Activated CD8-positive, alpha-beta T cell treated with anti-CD3 and anti-CD28 coated beads, Interleukin-2, amount 10 ng/mL, durations not matched to agents 7 days and 5 days (primary cell): Measurements from ENCODE around the gene SLC7A6. TPM values are rescaled to one million over a fixed set of nuclear protein-coding genes. Genes with fewer than 3 reads are reported as not detected.

Source experiments
- ATAC-seq: fragments of 150-1000 bp; cut with Tn5 transposase; one replicate; pipeline ENCODE4 v1.10.0; 2021; ENCODE audit warnings: moderate library complexity
- CTCF ChIA-PET: fragments of 350-600 bp; sonication (Branson Sonifier 250); formaldehyde crosslinking; loops from one replicate; lab custom pipeline; 2021; ENCODE audit warnings: antibody characterized with exemption; lab: Charles Lee
- POLR2A ChIA-PET: fragments of 350-600 bp; sonication (Branson Sonifier 250); formaldehyde crosslinking; loops from one replicate; lab custom pipeline; 2021; ENCODE audit warnings: antibody characterized with exemption; lab: Charles Lee
- DNase-seq: peaks from one replicate; pipeline ENCODE4 v3.0.0-alpha.2; 2020
- H3K27ac Mint-ChIP-seq: one replicate; pipeline ENCODE4 v1.8.0; 2021; ENCODE audit warnings: mild to moderate bottlenecking, mixed read lengths
- H3K27me3 Mint-ChIP-seq: one replicate; pipeline ENCODE4 v1.8.0; 2021; ENCODE audit warnings: low read depth, mixed read lengths
- H3K36me3 Mint-ChIP-seq: one replicate; pipeline ENCODE4 v1.8.0; 2021; ENCODE audit warnings: low read depth, mixed read lengths
- H3K4me1 Mint-ChIP-seq: one replicate; pipeline ENCODE4 v1.8.0; 2021; ENCODE audit warnings: low read depth, mixed read lengths
- H3K4me3 Mint-ChIP-seq: one replicate; pipeline ENCODE4 v1.8.0; 2021; ENCODE audit warnings: mild to moderate bottlenecking, mixed read lengths
- H3K9me3 Mint-ChIP-seq: one replicate; pipeline ENCODE4 v1.8.0; 2022; ENCODE audit warnings: mixed read lengths; ENCODE audit not compliant: insufficient read depth
- total RNA-seq, 2 experiments: library from RNA; stranded (reverse); gene quantifications; one replicate each; pipeline ENCODE4 v1.2.3, GENCODE V29; 2021

SLC7A6 gene
- total RNA-seq, 2 experiments from 2014 or later, result 84.1 to 85.0 TPM

GRCh38 chr16:68228652-68229051 lies 35.7 kb upstream of the SLC7A6 start:
- Mint-ChIP-seq H3K27me3 (no peaks in the 10 kb centered on the region), H3K27ac (peak overlapping the region; percentile 52), H3K4me1 (peaks cover 55% of the 10 kb centered on the region), H3K4me3 (no peak overlapping the region), H3K9me3 (no peaks in the 10 kb centered on the region), H3K36me3 (peaks cover 42% of the 10 kb centered on the region)
- ChIA-PET CTCF (interaction anchor here (0.8 to 4.9 kb wide), 25 partner anchors 8 to 345 kb away, joined by 3 to 41 read pairs (median 4); partner anchors contain the start of gene NFATC3), POLR2A (interaction anchor here (0.6 to 1.3 kb wide), 4 partner anchors 9 to 170 kb away, joined by 3 to 6 read pairs (median 3); no protein-coding TSS in a partner anchor)
- no peak for DNase-seq
- no peak for ATAC-seq

- H3K4me3 Mint-ChIP-seq, result no peak overlapping the region
- H3K27ac Mint-ChIP-seq, result no peak overlapping the region
- no peaks in the 10 kb centered on the region for H3K9me3 Mint-ChIP-seq
- H3K36me3 Mint-ChIP-seq, result peaks cover 42% of the 10 kb centered on the region
- ChIA-PET CTCF (interaction anchor here (0.6 to 4.9 kb wide), 15 partner anchors 9 to 164 kb away, joined by 3 to 41 read pairs (median 4); no protein-coding TSS in a partner anchor), POLR2A (no interaction called here)
- DNase-seq (peak; percentile 55), ATAC-seq (no peak)
- H3K4me1 Mint-ChIP-seq, result peaks cover 53% of the 10 kb centered on the region
- H3K27me3 Mint-ChIP-seq, result no peaks in the 10 kb centered on the region
These were observed 34.7 kb upstream of the SLC7A6 start for GRCh38 chr16:68229431-68230175.

DNA sequence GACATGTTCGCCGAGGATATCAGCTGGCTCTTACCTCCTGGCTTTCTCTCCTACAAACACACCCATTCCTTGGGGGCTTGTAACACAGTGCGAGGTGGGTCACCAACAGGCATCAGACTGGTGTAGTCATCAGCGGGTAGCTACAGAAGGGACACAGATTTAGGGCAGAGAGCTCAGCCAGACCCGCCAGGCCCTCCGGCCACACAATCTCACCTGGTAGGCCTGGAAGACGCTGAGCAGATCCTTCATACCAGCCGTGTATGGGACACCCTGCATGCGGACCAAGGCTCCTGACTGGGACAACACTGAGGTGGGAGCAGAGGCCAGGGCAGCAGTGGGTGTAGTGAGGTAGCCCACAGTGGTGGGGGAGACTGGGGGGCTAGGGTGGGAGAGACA lies 34.2 kb upstream of the SLC7A6 start:
- ATAC-seq (no peak), DNase-seq (no peak)
- no peaks in the 10 kb centered on the region for H3K27me3 Mint-ChIP-seq
- H3K36me3 Mint-ChIP-seq, result peaks cover 40% of the 10 kb centered on the region
- no peaks in the 10 kb centered on the region for H3K9me3 Mint-ChIP-seq
- ChIA-PET CTCF (interaction anchor here (0.6 to 4.9 kb wide), 15 partner anchors 10 to 165 kb away, joined by 3 to 41 read pairs (median 4); no protein-coding TSS in a partner anchor), POLR2A (no interaction called here)
- no peak overlapping the region for H3K4me3 Mint-ChIP-seq
- peaks cover 54% of the 10 kb centered on the region for H3K4me1 Mint-ChIP-seq
- H3K27ac Mint-ChIP-seq, result no peak overlapping the region

DNA sequence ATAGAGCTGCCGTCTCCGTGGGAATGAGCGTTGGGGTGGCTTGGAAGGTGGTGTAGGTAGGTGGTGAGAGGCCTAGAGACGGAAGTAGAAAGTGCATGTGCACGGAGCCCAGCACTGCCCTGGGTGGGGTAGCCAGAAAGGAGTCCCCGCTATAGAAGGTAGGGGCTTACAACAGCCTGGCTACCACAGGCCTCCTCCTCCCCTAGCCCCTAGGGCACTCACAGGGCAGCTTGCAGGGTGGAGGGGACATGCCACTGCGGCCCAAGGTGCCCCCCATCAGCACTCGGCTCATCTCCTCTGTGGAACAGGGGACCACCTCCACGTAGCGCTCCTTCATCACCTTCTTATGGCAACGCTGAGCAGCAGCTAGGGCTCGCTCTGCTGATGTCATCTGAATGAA lies 33.4 kb upstream of the SLC7A6 start:
- DNase-seq (no peak), ATAC-seq (no peak)
- Mint-ChIP-seq H3K4me3 (no peak overlapping the region), H3K27me3 (no peaks in the 10 kb centered on the region), H3K27ac (peak overlapping the region; percentile 30), H3K36me3 (peaks cover 33% of the 10 kb centered on the region), H3K9me3 (no peaks in the 10 kb centered on the region), H3K4me1 (peaks cover 48% of the 10 kb centered on the region)
- POLR2A ChIA-PET, result no interaction called here
- CTCF ChIA-PET, result interaction anchor here (1.6 to 1.8 kb wide), 2 partner anchors 14 to 20 kb away, joined by 6 to 9 read pairs; no protein-coding TSS in a partner anchor

DNA sequence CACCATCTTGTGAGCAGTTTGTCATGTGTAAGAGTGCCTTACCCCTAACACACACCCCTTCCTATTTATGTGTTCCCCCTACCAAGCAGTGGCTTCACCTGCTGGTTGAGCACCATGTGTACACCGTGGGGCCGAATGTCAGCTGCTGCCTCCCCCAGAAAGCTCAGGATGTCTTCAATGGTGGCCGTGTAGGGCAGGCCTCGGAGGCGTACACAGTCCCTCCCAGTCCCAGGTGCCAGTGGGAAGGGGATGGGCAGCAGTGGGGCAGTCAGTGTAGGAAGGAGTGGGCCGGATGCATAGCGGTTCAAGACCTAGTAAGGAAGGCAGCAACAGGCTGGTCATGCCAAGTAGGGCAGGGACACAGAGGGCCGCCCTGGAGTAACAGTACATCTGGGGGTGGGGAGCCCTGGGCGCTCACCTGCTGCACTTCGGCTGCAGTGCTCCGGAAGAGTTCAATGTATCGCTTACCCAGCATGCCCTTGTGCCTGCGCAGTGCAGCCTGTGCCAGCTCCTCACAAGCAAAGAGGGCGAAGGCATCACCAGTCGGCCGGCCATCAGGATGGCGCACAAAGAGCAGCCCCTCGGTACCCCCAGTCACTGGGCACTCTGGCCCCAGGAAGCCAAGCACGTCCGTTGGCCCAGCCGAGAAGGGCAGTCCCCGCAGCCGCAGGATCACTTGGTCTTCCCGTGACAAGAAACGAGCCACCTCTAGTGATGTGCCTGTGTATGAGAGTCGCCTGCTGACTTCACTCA lies 32.8 kb upstream of the SLC7A6 start:
- Mint-ChIP-seq H3K9me3 (no peaks in the 10 kb centered on the region), H3K27me3 (no peaks in the 10 kb centered on the region), H3K27ac (no peak overlapping the region), H3K36me3 (peaks cover 30% of the 10 kb centered on the region), H3K4me1 (peaks cover 46% of the 10 kb centered on the region), H3K4me3 (no peak overlapping the region)
- ChIA-PET CTCF (no interaction called here), POLR2A (no interaction called here)
- ATAC-seq, result no peak
- no peak for DNase-seq

- ATAC-seq, result no peak
- Mint-ChIP-seq H3K4me3 (no peak overlapping the region), H3K4me1 (peaks cover 46% of the 10 kb centered on the region), H3K27ac (peak overlapping the region; percentile 43), H3K27me3 (no peaks in the 10 kb centered on the region), H3K36me3 (peaks cover 23% of the 10 kb centered on the region), H3K9me3 (no peaks in the 10 kb centered on the region)
- ChIA-PET POLR2A (no interaction called here), CTCF (no interaction called here)
- DNase-seq, result no peak
These were observed 32.0 kb upstream of the SLC7A6 start for GRCh38 chr16:68232335-68232734.

- no peaks in the 10 kb centered on the region for H3K27me3 Mint-ChIP-seq
- H3K27ac Mint-ChIP-seq, result peak overlapping the region; percentile 43
- no peak for DNase-seq
- ChIA-PET POLR2A (no interaction called here), CTCF (interaction anchor here (1.4 kb wide), 1 partner anchor 29 kb away, joined by 5 read pairs; no protein-coding TSS in a partner anchor)
- H3K4me1 Mint-ChIP-seq, result peaks cover 44% of the 10 kb centered on the region
- no peaks in the 10 kb centered on the region for H3K9me3 Mint-ChIP-seq
- H3K36me3 Mint-ChIP-seq, result peaks cover 16% of the 10 kb centered on the region
- ATAC-seq, result no peak
- H3K4me3 Mint-ChIP-seq, result no peak overlapping the region
These were observed 31.1 kb upstream of the SLC7A6 start for GRCh38 chr16:68233085-68233834.

GRCh38 chr16:68233835-68234187 lies 30.5 kb upstream of the SLC7A6 start:
- H3K4me3 Mint-ChIP-seq, result no peak overlapping the region
- ATAC-seq (no peak), DNase-seq (no peak)
- no peaks in the 10 kb centered on the region for H3K27me3 Mint-ChIP-seq
- H3K36me3 Mint-ChIP-seq, result peaks cover 14% of the 10 kb centered on the region
- ChIA-PET CTCF (interaction anchor here (1.4 kb wide), 1 partner anchor 28 kb away, joined by 5 read pairs; no protein-coding TSS in a partner anchor), POLR2A (no interaction called here)
- H3K9me3 Mint-ChIP-seq, result no peaks in the 10 kb centered on the region
- H3K4me1 Mint-ChIP-seq, result peaks cover 43% of the 10 kb centered on the region
- H3K27ac Mint-ChIP-seq, result peak overlapping the region; percentile 43

- Mint-ChIP-seq H3K27ac (peak overlapping the region; percentile 74), H3K4me1 (peaks cover 42% of the 10 kb centered on the region), H3K36me3 (peaks cover 8% of the 10 kb centered on the region), H3K27me3 (no peaks in the 10 kb centered on the region), H3K4me3 (peak overlapping the region; percentile 34), H3K9me3 (no peaks in the 10 kb centered on the region)
- ATAC-seq (no peak), DNase-seq (no peak)
- CTCF ChIA-PET, result interaction anchor here (1.4 kb wide), 1 partner anchor 27 kb away, joined by 5 read pairs; no protein-coding TSS in a partner anchor
- POLR2A ChIA-PET, result interaction anchor here (0.8 kb wide), 1 partner anchor 11 kb away, joined by 3 read pairs; the partner anchor contains the start of gene PLA2G15
These were observed 29.9 kb upstream of the SLC7A6 start for GRCh38 chr16:68234188-68235107.

GRCh38 chr16:68235108-68235886 lies 29.0 kb upstream of the SLC7A6 start:
- POLR2A ChIA-PET, result interaction anchor here (0.5 kb wide), 1 partner anchor 427 kb away, joined by 3 read pairs; no protein-coding TSS in a partner anchor
- Mint-ChIP-seq H3K27me3 (no peaks in the 10 kb centered on the region), H3K4me3 (peak overlapping the region; percentile 34), H3K36me3 (peaks cover 6% of the 10 kb centered on the region), H3K27ac (no peak overlapping the region), H3K4me1 (peaks cover 47% of the 10 kb centered on the region), H3K9me3 (no peaks in the 10 kb centered on the region)
- DNase-seq (no peak), ATAC-seq (no peak)
- CTCF ChIA-PET, result interaction anchor here (1.1 kb wide), 1 partner anchor 29 kb away, joined by 3 read pairs; the partner anchor contains the start of gene SLC7A6
